Measurements from ENCODE around the gene NR4A1. TPM values are rescaled to one million over a fixed set of nuclear protein-coding genes. Genes with fewer than 3 reads are reported as not detected.

NR4A1 gene
- total RNA-seq, 2 donors from 2014 or later, result 113 to 136 TPM

DNA sequence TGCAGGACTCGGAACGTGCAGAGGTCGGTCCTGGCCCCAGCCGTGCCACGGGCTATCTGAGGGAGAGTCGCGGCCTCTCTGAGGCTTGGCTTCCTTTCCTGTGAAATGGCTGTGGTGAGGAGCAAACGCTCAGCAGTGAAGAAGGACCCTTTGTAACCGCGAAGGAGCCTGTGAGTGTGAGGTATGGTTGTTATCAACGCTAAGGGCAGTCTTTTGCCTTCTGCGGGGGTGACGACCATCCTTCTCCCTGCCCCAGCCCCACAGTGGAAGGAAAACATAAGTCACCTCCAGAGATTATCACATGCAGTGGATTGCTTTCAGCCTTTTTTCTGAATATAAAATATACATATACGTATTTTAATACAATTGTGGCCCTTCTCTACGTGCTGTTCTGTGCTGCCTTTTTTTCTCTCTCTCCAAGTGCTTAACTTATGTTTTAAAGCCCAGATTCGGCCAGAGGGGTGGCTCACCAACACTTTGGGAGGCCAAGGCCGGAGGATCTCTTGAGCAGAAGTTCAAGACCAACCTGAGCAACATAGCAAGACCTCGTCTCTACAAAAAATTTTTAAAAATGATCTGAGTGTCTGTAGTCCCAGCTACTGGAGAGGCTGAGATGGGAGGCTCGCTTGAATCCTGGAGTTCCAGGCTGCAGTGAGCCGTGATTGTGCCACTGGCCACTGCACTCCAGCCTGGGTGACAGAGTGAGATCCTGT, 27.1 kb upstream of the NR4A1 start:
- Mint-ChIP-seq H3K36me3 (ENCODE audit: insufficient read depth in 2 of 2) (no peaks in the 10 kb centered on the region), H3K4me3 (peak overlapping the region; percentile 87 to 94), H3K9me3 (no peaks in the 10 kb centered on the region), H3K4me1 (ENCODE audit: low read depth) (peaks cover 49% of the 10 kb centered on the region), H3K27ac (peak overlapping the region; percentile 94), H3K27me3 (ENCODE audit: low read depth) (no peaks in the 10 kb centered on the region)
- ATAC-seq (replicated peaks in 1 of 2) (peak; percentile 16 to 38), DNase-seq (no peak)

DNA sequence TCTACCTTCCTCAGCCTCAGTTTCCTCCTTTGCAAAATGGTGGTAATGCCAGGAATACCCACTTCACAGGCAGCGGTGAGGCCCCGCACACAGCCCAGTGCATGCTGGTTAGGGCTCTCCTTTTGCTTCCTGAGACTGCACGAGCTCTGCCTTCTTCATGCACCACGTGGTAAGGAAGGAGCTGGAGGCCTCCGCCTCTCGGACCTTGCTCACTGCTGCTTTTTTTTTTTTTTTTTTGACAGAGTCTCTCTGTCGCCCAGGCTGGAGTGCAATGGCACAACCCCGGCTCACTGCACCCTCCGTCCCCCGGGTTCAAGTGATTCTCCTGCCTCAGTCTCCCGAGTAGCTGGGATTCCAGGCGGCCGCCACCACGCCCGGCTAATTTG, 26.4 kb upstream of the NR4A1 start:
- peaks cover 49% of the 10 kb centered on the region for H3K4me1 Mint-ChIP-seq (ENCODE audit: low read depth)
- H3K27me3 Mint-ChIP-seq (ENCODE audit: low read depth), result no peaks in the 10 kb centered on the region
- ATAC-seq (replicated peaks in 1 of 2), result peak; percentile 44 to 51
- peak; percentile 60 to 73 for DNase-seq
- peak overlapping the region; percentile 87 to 94 for H3K4me3 Mint-ChIP-seq
- H3K36me3 Mint-ChIP-seq (ENCODE audit: insufficient read depth in 2 of 2), result no peaks in the 10 kb centered on the region
- H3K9me3 Mint-ChIP-seq, result no peaks in the 10 kb centered on the region
- H3K27ac Mint-ChIP-seq, result peak overlapping the region; percentile 94

GRCh38 chr12:52026263-52026662, 25.0 kb upstream of the NR4A1 start:
- Mint-ChIP-seq H3K27me3 (ENCODE audit: low read depth) (no peaks in the 10 kb centered on the region), H3K36me3 (ENCODE audit: insufficient read depth in 2 of 2) (no peaks in the 10 kb centered on the region), H3K27ac (no peak overlapping the region), H3K4me1 (ENCODE audit: low read depth) (peaks cover 36% of the 10 kb centered on the region), H3K9me3 (no peaks in the 10 kb centered on the region), H3K4me3 (peak overlapping the region; percentile 87 to 94)
- DNase-seq, result no peak
- no peak for ATAC-seq (replicated peaks in 1 of 2)

GRCh38 chr12:52027085-52027843, 24.0 kb upstream of the NR4A1 start:
- H3K4me1 Mint-ChIP-seq (ENCODE audit: low read depth), result peaks cover 38% of the 10 kb centered on the region
- ATAC-seq (replicated peaks in 1 of 2) (no peak), DNase-seq (no peak)
- H3K4me3 Mint-ChIP-seq, result no peak overlapping the region
- H3K36me3 Mint-ChIP-seq (ENCODE audit: insufficient read depth in 2 of 2), result no peaks in the 10 kb centered on the region
- no peaks in the 10 kb centered on the region for H3K27me3 Mint-ChIP-seq (ENCODE audit: low read depth)
- H3K9me3 Mint-ChIP-seq, result no peaks in the 10 kb centered on the region
- H3K27ac Mint-ChIP-seq, result no peak overlapping the region

DNA sequence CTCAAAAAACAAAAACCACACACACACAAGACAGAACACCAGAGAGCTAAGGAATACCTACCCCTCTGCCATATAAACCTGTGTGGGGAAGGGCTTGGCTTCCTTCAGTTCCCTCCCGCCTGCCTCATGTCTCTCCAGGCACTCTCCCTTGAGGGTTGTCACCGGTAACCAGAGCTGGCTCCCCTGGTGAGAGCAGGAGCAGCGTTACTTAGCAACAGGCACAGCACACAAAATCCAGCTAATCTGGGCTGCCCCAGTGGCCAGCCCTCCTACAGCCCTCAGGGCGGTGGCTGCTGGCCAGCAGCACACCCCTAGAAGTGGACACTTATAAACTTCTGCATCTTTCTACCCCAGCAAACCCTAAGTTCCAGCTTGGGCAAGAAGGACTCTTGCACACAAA, 21.6 kb upstream of the NR4A1 start:
- Mint-ChIP-seq H3K9me3 (no peaks in the 10 kb centered on the region), H3K36me3 (ENCODE audit: insufficient read depth in 2 of 2) (no peaks in the 10 kb centered on the region), H3K4me3 (no peak overlapping the region), H3K27ac (no peak overlapping the region), H3K27me3 (ENCODE audit: low read depth) (no peaks in the 10 kb centered on the region), H3K4me1 (ENCODE audit: low read depth) (peaks cover 42% of the 10 kb centered on the region)
- DNase-seq (no peak), ATAC-seq (replicated peaks in 1 of 2) (no peak)

- Mint-ChIP-seq H3K4me1 (ENCODE audit: low read depth) (peaks cover 38% of the 10 kb centered on the region), H3K27me3 (ENCODE audit: low read depth) (no peaks in the 10 kb centered on the region), H3K27ac (peak overlapping the region; percentile 82), H3K36me3 (ENCODE audit: insufficient read depth in 2 of 2) (no peaks in the 10 kb centered on the region), H3K4me3 (peak overlapping the region; percentile 83 to 91), H3K9me3 (no peaks in the 10 kb centered on the region)
- ATAC-seq (replicated peaks in 1 of 2) (no peak), DNase-seq (no peak)
These were observed 18.8 kb upstream of the NR4A1 start for GRCh38 chr12:52032446-52032803.

GRCh38 chr12:52032804-52033445, 18.3 kb upstream of the NR4A1 start:
- peak; percentile 92 to 95 for DNase-seq

DNA sequence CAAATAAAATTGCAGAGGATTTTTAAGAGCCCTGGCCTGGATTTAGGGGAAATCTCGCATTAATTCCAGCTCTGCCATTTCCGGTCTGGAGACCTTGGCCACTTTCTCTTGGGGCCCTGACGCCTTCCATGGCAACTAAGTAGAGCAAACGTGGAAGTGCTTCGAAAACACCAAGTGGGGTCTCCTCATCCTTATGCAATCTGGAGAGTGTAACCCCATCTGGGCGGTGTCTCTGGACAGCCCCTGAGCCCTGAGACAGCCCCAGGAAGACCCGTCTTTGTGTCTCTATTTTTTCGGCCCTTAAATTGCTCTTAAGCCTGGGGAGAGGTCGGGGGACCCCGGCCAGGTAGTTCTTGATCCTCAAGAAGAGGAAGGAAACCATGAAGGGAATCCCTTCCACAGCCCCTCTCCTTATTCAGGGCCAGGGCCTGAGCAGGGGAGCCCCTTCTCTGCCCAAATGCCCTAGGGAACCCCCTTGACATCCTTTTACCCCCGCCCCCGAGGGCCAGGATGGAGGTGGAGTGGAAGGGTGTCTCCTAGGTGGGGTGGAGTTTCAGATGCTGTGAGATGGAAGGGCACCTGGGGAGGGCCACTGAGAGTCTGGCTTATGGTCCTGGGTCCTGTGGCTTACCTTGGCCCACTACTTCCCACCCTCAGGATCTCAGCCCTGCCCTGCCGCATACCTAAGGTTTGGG, 17.6 kb upstream of the NR4A1 start:
- no peaks in the 10 kb centered on the region for H3K27me3 Mint-ChIP-seq (ENCODE audit: low read depth)
- no peak for DNase-seq
- H3K27ac Mint-ChIP-seq, result no peak overlapping the region
- H3K4me3 Mint-ChIP-seq, result peak overlapping the region; percentile 86 to 90
- peaks cover 0 to 3% of the 10 kb centered on the region in 2 donors for H3K36me3 Mint-ChIP-seq (ENCODE audit: insufficient read depth in 2 of 2)
- peaks cover 44% of the 10 kb centered on the region for H3K4me1 Mint-ChIP-seq (ENCODE audit: low read depth)
- ATAC-seq (replicated peaks in 1 of 2), result no peak
- no peaks in the 10 kb centered on the region for H3K9me3 Mint-ChIP-seq

More at GRCh38 chr12:52032804-52033445, 18.3 kb upstream of the NR4A1 start:
- Mint-ChIP-seq H3K4me3 (peak overlapping the region; percentile 90 to 91), H3K27me3 (ENCODE audit: low read depth) (no peaks in the 10 kb centered on the region), H3K36me3 (ENCODE audit: insufficient read depth in 2 of 2) (no peaks in the 10 kb centered on the region), H3K9me3 (no peaks in the 10 kb centered on the region), H3K27ac (peak overlapping the region; percentile 82), H3K4me1 (ENCODE audit: low read depth) (peaks cover 38% of the 10 kb centered on the region)
- ATAC-seq (replicated peaks in 1 of 2), result peak; percentile 96

GRCh38 chr12:52035190-52035589, 16.1 kb upstream of the NR4A1 start:
- Mint-ChIP-seq H3K4me1 (ENCODE audit: low read depth) (peaks cover 60% of the 10 kb centered on the region), H3K27me3 (ENCODE audit: low read depth) (no peaks in the 10 kb centered on the region), H3K4me3 (peak overlapping the region; percentile 44 to 74), H3K36me3 (ENCODE audit: insufficient read depth in 2 of 2) (peaks cover 0 to 3% of the 10 kb centered on the region in 2 donors), H3K27ac (peak overlapping the region; percentile 54), H3K9me3 (no peaks in the 10 kb centered on the region)
- DNase-seq (no peak), ATAC-seq (replicated peaks in 1 of 2) (no peak)

DNA sequence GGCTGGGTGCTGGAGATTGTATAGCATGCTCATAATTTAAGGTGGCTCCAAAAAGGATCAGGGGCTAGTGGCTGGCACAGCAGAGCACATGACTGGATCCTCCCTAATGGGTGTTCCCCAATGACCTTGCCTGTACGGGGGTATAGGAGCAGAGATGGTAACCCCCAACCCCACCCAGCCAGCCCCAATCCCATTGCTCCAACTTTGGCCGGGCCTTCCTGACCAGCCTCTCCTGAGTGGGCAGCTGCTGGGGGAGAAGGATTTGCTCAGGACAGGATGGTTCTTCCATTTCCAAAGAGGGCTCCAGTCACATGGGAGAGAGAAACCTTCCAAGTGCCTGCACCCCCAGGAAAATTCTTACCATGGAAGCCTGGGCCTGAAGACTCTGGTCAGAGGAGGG, 15.3 kb upstream of the NR4A1 start:
- DNase-seq (no peak), ATAC-seq (replicated peaks in 1 of 2) (no peak)
- Mint-ChIP-seq H3K4me3 (peak overlapping the region; percentile 74 to 81), H3K27ac (no peak overlapping the region), H3K36me3 (ENCODE audit: insufficient read depth in 2 of 2) (peaks cover 0 to 3% of the 10 kb centered on the region in 2 donors), H3K4me1 (ENCODE audit: low read depth) (peaks cover 68% of the 10 kb centered on the region), H3K9me3 (no peaks in the 10 kb centered on the region), H3K27me3 (ENCODE audit: low read depth) (no peaks in the 10 kb centered on the region)

DNA sequence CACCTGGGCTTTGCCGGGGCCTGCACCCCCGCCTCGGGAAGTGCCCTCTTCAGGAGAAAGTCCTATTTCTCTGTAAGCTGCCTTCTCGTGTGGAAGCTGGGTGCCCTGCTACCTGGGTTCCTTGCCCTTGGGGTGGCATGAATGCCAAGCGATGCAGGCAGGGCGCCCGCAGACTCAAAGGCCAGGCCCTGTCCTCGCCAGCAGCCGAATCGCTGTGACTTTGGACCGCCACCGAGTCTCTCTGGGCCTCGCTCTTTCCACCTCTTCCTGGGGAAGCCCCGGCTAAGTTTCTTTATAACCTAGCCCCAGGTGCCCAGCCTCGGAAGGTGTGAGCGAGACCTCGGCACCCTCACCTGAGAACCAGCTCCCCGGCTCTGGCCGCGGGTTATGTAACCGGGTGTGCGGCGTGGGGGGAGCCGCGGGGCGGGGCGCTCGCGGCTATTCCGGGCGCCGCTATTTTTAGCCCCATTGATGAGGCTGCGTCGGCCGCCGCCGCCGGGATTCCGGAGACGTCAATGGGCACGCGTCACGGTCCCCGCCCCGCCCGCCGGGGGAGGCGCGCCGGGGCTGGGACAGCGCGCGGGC, 14.6 kb upstream of the NR4A1 start:
- Mint-ChIP-seq H3K9me3 (no peaks in the 10 kb centered on the region), H3K4me3 (peak overlapping the region; percentile 74 to 81), H3K27me3 (ENCODE audit: low read depth) (no peaks in the 10 kb centered on the region), H3K4me1 (ENCODE audit: low read depth) (peaks cover 73% of the 10 kb centered on the region), H3K27ac (no peak overlapping the region), H3K36me3 (ENCODE audit: insufficient read depth in 2 of 2) (peaks cover 0 to 3% of the 10 kb centered on the region in 2 donors)
- ATAC-seq (replicated peaks in 1 of 2) (peak; percentile 54 to 62), DNase-seq (peak; percentile 74 to 87)

DNA sequence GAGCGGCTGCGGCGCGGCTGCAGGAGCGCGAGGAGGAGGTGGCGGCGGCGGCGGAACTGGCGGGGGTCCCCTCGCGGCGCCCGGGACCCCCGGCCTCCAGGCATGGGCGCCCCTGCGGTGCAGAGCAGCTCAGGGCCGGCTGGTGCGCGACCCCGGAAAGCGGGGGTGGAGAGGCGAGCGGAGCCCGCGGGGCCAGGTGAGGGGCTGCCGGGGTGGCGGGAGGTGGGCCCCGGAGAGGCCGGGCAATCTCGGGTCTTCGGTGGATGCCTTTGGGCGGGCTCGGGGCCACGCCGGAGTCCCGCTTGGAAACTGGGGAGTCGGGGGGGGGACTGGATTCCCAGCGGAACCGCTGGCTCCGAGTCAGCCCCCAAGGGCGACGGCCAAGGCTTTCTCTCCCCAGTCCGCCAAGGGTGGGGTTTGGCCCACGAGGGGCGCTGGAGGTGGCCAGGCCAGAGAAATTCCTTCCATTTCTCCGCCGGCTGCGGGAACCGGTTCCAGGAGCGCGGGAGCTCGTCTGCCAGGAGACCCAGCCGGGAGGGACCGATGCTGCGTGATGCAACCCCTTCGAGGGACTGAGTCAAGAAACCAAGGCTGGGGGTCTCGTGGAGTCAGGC, 13.9 kb upstream of the NR4A1 start:
- peak overlapping the region; percentile 84 to 87 for H3K4me3 Mint-ChIP-seq
- ATAC-seq (replicated peaks in 1 of 2) (peak; percentile 5 to 6), DNase-seq (peak; percentile 22 to 38)
- H3K36me3 Mint-ChIP-seq (ENCODE audit: insufficient read depth in 2 of 2), result peaks cover 0 to 3% of the 10 kb centered on the region in 2 donors
- H3K27ac Mint-ChIP-seq, result no peak overlapping the region
- peaks cover 76% of the 10 kb centered on the region for H3K4me1 Mint-ChIP-seq (ENCODE audit: low read depth)
- H3K27me3 Mint-ChIP-seq (ENCODE audit: low read depth), result no peaks in the 10 kb centered on the region
- no peaks in the 10 kb centered on the region for H3K9me3 Mint-ChIP-seq

Measured in activated T-cell treated with anti-CD3 and anti-CD28 coated beads, Interleukin-2, amount 50 U/mL, for 72 hours (primary cell).